GM21528 (cell line): ENCODE results near the gene BCOR.

Experiments
- ATAC-seq: cut with Tn5 transposase; IDR thresholded peaks from one replicate; pipeline ENCODE4 v1.9.1; 2021; ENCODE audit warnings: mild to moderate bottlenecking, moderate library complexity; ENCODE audit not compliant: unreplicated experiment, low FRiP score

Gene BCOR

GRCh38 chrX:40037367-40037766, 60.4 kb downstream of the BCOR start:
- ATAC-seq = no peak

GRCh38 chrX:40035726-40036125, 62.0 kb downstream of the BCOR start:
- no peak for ATAC-seq

DNA sequence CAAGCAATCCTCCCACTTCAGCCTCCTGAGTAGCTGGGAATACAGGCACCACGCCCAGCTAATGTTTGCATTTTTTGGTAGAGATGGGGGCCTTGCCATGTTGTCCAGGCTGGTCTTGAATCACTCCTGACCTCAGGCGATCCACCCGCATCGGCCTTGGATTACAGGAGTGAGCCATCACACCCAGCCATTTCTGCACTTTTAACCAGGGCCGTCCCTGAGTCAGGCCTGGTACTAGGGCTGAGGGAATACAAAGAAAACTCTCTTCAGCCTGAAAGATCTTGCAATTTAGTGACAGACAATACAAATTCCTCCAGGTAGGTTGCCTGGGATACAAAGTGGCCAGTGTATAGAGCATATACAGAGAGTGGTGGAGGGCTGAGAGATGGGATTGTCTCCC, 65.8 kb downstream of the BCOR start:
- no peak for ATAC-seq

- no peak for ATAC-seq
Measured at GRCh38 chrX:40030205-40030604, 67.6 kb downstream of the BCOR start.

GRCh38 chrX:40022421-40022820, 75.3 kb downstream of the BCOR start:
- ATAC-seq = no peak

DNA sequence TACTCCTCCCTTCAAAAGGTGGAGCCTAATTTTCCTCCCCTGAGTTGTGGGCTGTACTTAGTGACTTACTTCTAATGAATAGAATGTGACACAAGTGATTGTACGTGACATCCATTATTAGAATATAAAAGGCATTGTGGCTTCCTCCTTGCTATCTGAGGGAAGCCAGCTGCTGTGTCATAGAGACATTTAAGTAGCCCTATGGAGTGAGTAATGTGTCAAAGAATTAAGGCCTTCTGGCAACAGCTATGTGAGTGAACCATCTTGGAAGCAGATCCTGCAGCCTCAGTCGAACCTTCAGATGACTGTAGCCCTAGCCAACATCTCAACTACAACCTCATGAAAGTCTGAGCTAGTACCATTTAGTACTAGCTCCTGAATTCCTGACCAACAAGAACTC, 76.1 kb downstream of the BCOR start:
- no peak for ATAC-seq

GRCh38 chrX:40019541-40019940, 78.2 kb downstream of the BCOR start:
- no peak for ATAC-seq

- no peak for ATAC-seq
Measured at GRCh38 chrX:40018041-40018440, 79.7 kb downstream of the BCOR start.

GRCh38 chrX:40016749-40017148, 81.0 kb downstream of the BCOR start:
- ATAC-seq = no peak

DNA sequence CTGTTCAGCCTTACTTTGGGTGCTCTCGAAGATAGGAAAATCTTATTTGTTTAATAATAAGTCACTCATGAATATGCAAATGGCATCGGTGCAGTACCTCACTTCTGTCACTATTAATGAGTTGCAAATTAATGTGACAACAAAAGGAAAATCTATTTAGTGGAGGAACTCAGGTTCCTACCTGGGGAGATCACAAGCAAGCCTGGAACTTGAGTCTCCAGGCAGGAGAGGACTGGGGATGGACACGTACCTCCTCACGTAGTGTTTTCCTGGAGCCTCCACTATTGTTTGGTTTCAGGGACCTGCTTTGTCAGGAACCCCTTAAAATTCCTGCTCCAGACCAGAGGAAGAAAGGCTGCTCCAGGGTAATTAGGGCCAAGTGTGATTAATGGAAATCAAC, 82.1 kb downstream of the BCOR start:
- ATAC-seq = no peak

- ATAC-seq = peak; percentile 47
Measured at GRCh38 chrX:40013266-40014195, 84.2 kb downstream of the BCOR start.

- ATAC-seq = peak; percentile 38
Measured at GRCh38 chrX:40012868-40013265, 84.9 kb downstream of the BCOR start.

DNA sequence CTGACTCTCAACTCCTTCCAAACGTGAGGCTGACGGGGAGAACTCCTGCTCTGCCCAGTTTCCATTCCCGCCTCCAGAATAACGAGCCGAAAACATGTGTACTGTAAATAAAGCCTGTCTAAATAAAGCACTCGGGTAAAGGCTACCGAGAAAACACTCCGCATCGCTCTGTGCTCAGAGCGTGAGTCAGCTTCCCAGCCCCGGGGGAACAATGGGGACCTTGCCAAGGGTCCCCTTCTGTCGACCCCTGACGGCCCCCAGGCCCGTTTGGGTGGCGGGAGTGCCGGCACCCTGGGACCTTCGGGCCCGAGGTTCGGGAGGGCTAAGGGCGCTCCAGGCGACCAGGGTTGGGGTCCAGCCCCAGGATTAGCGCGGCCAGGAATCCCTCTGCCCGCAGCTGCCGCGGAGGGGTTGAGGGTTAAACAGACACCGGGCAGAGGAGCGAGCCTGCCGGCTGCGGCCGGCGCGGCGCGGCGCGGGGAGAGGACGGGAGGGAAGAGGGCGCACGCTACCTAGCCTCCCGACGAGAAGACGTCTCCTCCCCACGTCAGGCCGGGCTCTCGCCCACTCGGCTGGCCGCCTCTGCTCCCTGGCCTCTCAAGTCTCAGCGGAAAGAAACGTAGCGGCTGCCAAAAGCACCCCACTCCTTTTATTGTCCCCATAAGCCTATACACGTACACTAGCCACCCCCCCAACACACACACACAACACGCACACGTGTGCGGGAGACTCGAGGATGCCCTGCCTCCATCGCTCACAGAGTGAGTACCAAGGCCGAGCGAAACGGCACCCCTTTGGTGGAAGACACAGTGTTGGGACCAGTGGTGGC, 85.5 kb downstream of the BCOR start:
- ATAC-seq = no peak

DNA sequence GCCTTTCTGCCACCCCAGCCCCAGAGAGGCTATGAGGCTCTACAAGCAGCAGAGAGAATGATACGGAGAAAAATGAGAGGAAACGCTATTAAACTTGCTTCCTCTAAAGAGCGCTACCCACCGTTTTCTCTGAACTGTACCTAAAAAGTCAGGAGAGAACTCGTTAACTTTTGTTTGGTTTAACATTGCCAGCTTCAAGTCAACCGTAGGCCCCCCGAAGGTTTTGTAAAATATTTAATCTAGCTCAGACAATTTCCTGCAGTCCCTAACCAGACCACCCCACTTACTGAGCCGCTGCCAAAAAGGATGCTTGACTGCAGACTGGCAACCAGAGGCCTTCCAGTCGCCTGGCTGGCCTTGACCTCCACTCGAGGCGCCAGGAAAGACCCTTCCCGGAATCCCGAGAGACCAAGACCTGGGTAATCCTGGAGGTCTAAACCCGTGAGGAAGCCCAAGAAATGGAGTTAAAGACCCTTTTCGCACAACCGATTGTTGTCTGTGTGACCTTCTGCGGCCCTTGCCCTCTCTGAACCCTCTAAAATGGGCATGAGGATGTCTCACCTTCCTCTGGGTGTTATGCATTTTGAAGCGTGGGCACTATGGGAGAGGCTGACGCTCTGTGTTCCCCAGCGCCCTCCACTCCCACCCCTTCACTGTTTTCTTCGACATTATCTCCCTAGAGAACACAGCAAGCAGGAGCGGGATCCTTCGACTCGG, 86.3 kb downstream of the BCOR start:
- no peak for ATAC-seq

GRCh38 chrX:40010550-40011321, 87.0 kb downstream of the BCOR start:
- no peak for ATAC-seq

GRCh38 chrX:40009890-40010289, 87.9 kb downstream of the BCOR start:
- no peak for ATAC-seq

DNA sequence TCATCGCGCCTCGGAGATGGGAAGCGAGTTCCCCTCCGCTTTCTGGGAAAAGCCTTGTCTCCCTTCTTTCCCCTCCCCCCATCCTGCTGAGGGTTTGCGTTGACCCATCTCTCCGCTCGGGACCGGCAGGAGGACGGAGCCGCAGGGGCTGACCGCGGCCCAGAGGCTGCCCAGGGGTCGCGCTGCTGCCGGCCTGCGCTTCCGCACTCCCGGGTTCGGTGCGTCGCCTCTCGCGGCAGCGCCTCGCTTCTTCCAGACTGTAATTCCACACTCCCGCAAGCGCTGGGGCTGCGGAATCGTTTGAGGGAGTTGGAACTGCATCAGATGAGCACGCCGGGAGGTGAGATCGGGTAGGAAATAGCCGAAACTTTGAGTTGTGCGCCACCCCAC, 88.3 kb downstream of the BCOR start:
- ATAC-seq = no peak

- ATAC-seq = no peak
Measured at GRCh38 chrX:40008791-40009461, 88.8 kb downstream of the BCOR start.
